HCT116 (cell line): ENCODE results near the gene FOXA1. TPM values are rescaled to one million over a fixed set of nuclear protein-coding genes. Genes with fewer than 3 reads are reported as not detected.

Experiments
- ATAC-seq: fragments of 200-7000 bp; cut with Tn5 transposase; 2 replicates; pipeline ENCODE4 v1.9.1; 2020; ENCODE audit warnings: mild to moderate bottlenecking, moderate library complexity
- BruUV-seq: library from RNA; stranded (reverse); fragments of 400-500 nt; replicated peaks from 2 replicates; lab custom pipeline; 2021; lab: Mats Ljungman, UMichigan
- CTCF ChIA-PET: fragments of 300-600 bp; sonication (Branson Sonifier 250); formaldehyde crosslinking; loops from one replicate; lab custom pipeline; 2021; ENCODE audit warnings: antibody characterized with exemption; lab: Charles Lee
- POLR2A ChIA-PET: fragments of 300-600, 350-600 bp; sonication (Branson Sonifier 250); formaldehyde crosslinking; loops from one replicate; lab custom pipeline; 2021; ENCODE audit warnings: antibody characterized with exemption; lab: Charles Lee
- RAD21 ChIA-PET, 2 experiments: fragments of 300-600 bp; sonication (Branson Sonifier 250); formaldehyde crosslinking; loops; one replicate each; lab custom pipeline; 2023; ENCODE audit warnings: low total read pairs in 2 of 2; ENCODE audit not compliant: uncharacterized antibody in 2 of 2, unreplicated experiment in 2 of 2, low non-redundant PET in 1 of 2; lab: Charles Lee
- DNase-seq: peaks from one replicate; pipeline ENCODE4 v3.0.0-alpha.2; 2010; ENCODE audit warnings: low read depth, low spot score
- H2AFZ ChIP-seq: fragments of 200-600 bp; shearing (Covaris generic), sonication (generic); 2 replicates; pipeline ENCODE4 v1.6.1; 2017; ENCODE audit warnings: low read depth, mixed run types, mixed read lengths, antibody characterized with exemption, low read length; ENCODE audit not compliant: poor library complexity, severe bottlenecking
- H3K27ac ChIP-seq: 2 replicates; pipeline ENCODE4 v1.5.1; 2012; ENCODE audit warnings: low read depth, low read length
- H3K27me3 ChIP-seq: fragments of 200-600 bp; sonication (generic); 2 replicates; pipeline ENCODE4 v1.6.1; 2016; ENCODE audit warnings: mixed run types, low read length, mixed read lengths; ENCODE audit not compliant: insufficient read depth
- H3K36me3 ChIP-seq, 2 experiments: fragments of 200-500 bp in 1 of 2; fragments of 200-600 bp in 1 of 2; sonication (Bioruptor generic) in 1 of 2; sonication (generic) in 1 of 2; 2 replicates each; pipeline versions ENCODE4 v1.5.1 to v1.6.1; 2014 to 2016; ENCODE audit warnings: low read length in 2 of 2, inconsistent platforms in 1 of 2, mixed read lengths in 1 of 2, mixed run types in 1 of 2; ENCODE audit not compliant: insufficient read depth in 2 of 2, control insufficient read depth in 1 of 2
- H3K4me1 ChIP-seq, 2 experiments: fragments of 200-600 bp in 1 of 2; sonication (generic) in 1 of 2; 2 replicates each; pipeline versions ENCODE4 v1.5.1 to v1.6.1; 2012 to 2017; ENCODE audit warnings: low read length in 2 of 2, inconsistent platforms in 1 of 2, mild to moderate bottlenecking in 1 of 2, mixed read lengths in 1 of 2, mixed run types in 1 of 2, moderate library complexity in 1 of 2; ENCODE audit not compliant: insufficient read depth in 2 of 2, control insufficient read depth in 1 of 2
- H3K4me2 ChIP-seq: fragments of 200-600 bp; sonication (generic); 2 replicates; pipeline ENCODE4 v1.6.1; 2017; ENCODE audit warnings: mixed run types, low read length, mixed read lengths
- H3K4me3 ChIP-seq, 2 experiments: fragments of 200-600 bp in 1 of 2; sonication (generic) in 1 of 2; replicated peaks in 1 of 2; 2 replicates each; pipeline ENCODE4 v1.5.1; 2011 to 2016; ENCODE audit warnings: low read length in 2 of 2, control low read depth in 1 of 2, low read depth in 1 of 2, mild to moderate bottlenecking in 1 of 2, mixed read lengths in 1 of 2, mixed run types in 1 of 2
- H3K79me2 ChIP-seq: fragments of 200-600 bp; sonication (generic); 2 replicates; pipeline ENCODE4 v1.6.1; 2017; ENCODE audit warnings: mild to moderate bottlenecking, mixed run types, low read length, moderate library complexity, mixed read lengths; ENCODE audit not compliant: insufficient read depth
- H3K9ac ChIP-seq: fragments of 200-600 bp; sonication (generic); 2 replicates; pipeline ENCODE4 v1.6.1; 2016; ENCODE audit warnings: low read length, mixed read lengths
- H3K9me2 ChIP-seq: fragments of 200-600 bp; sonication (generic), shearing (Covaris generic); 2 replicates; pipeline ENCODE4 v1.6.1; 2017; ENCODE audit warnings: mixed run types, mild to moderate bottlenecking, moderate library complexity; ENCODE audit not compliant: insufficient read depth
- H3K9me3 ChIP-seq, 2 experiments: fragments of 200-500 bp in 1 of 2; fragments of 200-600 bp in 1 of 2; sonication (Bioruptor generic) in 1 of 2; sonication (generic) in 1 of 2; 2 replicates each; pipeline ENCODE4 v1.6.1; 2014 to 2017; ENCODE audit warnings: low read length in 2 of 2, mixed read lengths in 2 of 2, inconsistent platforms in 1 of 2, low read depth in 1 of 2, mild to moderate bottlenecking in 1 of 2, mixed run types in 1 of 2, moderate library complexity in 1 of 2; ENCODE audit not compliant: control insufficient read depth in 1 of 2, insufficient read depth in 1 of 2
- H4K20me1 ChIP-seq: fragments of 200-600 bp; sonication (generic), shearing (Covaris generic); 2 replicates; pipeline ENCODE4 v1.6.1; 2017; ENCODE audit warnings: mixed run types, mild to moderate bottlenecking, moderate library complexity; ENCODE audit not compliant: insufficient read depth
- ATF3 ChIP-seq: IDR thresholded peaks from 2 replicates; pipeline ENCODE4 v1.6.1; 2012
- CBX3 ChIP-seq: IDR thresholded peaks from 2 replicates; pipeline ENCODE4 v1.6.1; 2012; ENCODE audit warnings: low read depth
- CEBPB ChIP-seq: IDR thresholded peaks from 2 replicates; pipeline ENCODE4 v1.6.1; 2012; ENCODE audit warnings: low read depth
- CTCF ChIP-seq, 3 experiments: fragments of 200-600 bp in 1 of 3; sonication (generic) in 1 of 3; IDR thresholded peaks in 2 of 3; conservative IDR thresholded peaks in 1 of 3; 2 replicates each; pipeline ENCODE4 v1.5.1; 2012 to 2017; ENCODE audit warnings: low read depth in 2 of 3, low read length in 2 of 3, antibody characterized with exemption in 1 of 3, borderline replicate concordance in 1 of 3, control low read depth in 1 of 3, mild to moderate bottlenecking in 1 of 3, mixed read lengths in 1 of 3, mixed run types in 1 of 3, moderate library complexity in 1 of 3; ENCODE audit not compliant: insufficient read depth in 1 of 3
- EGR1 ChIP-seq: IDR thresholded peaks from 2 replicates; pipeline ENCODE4 v1.6.1; 2012; ENCODE audit warnings: low read depth
- EZH2 ChIP-seq: fragments of 200-600 bp; sonication (generic); IDR thresholded peaks from 2 replicates; pipeline ENCODE4 v1.6.1; 2017; ENCODE audit warnings: antibody characterized with exemption, mixed run types
- EZH2phosphoT487 ChIP-seq: fragments of 200-600 bp; IDR thresholded peaks from 2 replicates; pipeline ENCODE4 v1.6.1; 2018; ENCODE audit warnings: antibody characterized with exemption, borderline replicate concordance
- FOSL1 ChIP-seq: IDR thresholded peaks from 2 replicates; pipeline ENCODE4 v1.6.1; 2012; ENCODE audit warnings: low read depth
- JUND ChIP-seq: IDR thresholded peaks from 2 replicates; pipeline ENCODE4 v1.6.1; 2012
- MAX ChIP-seq: IDR thresholded peaks from 2 replicates; pipeline ENCODE4 v1.6.1; 2012
- POLR2A ChIP-seq: IDR thresholded peaks from 2 replicates; pipeline ENCODE4 v1.7.0; 2011; ENCODE audit warnings: borderline replicate concordance; ENCODE audit not compliant: insufficient read depth, insufficient read length; ENCODE audit errors: extremely low read depth
- POLR2AphosphoS5 ChIP-seq: IDR thresholded peaks from 2 replicates; pipeline ENCODE4 v1.6.1; 2011; ENCODE audit warnings: mild to moderate bottlenecking, low read depth, low read length, moderate library complexity
- SIN3A ChIP-seq: IDR thresholded peaks from 2 replicates; pipeline ENCODE4 v1.6.1; 2012; ENCODE audit warnings: low read depth
- SP1 ChIP-seq: IDR thresholded peaks from 2 replicates; pipeline ENCODE4 v1.6.1; 2012; ENCODE audit warnings: low read depth
- SRF ChIP-seq: IDR thresholded peaks from 2 replicates; pipeline ENCODE4 v1.6.1; 2012; ENCODE audit warnings: low read depth
- TCF7L2 ChIP-seq: IDR thresholded peaks from 2 replicates; pipeline ENCODE4 v1.7.0; 2011; ENCODE audit warnings: borderline replicate concordance, inconsistent platforms; ENCODE audit not compliant: insufficient read depth, insufficient read length; ENCODE audit errors: extremely low read depth
- YY1 ChIP-seq: IDR thresholded peaks from 2 replicates; pipeline ENCODE4 v1.6.1; 2011; ENCODE audit warnings: low read length, low read depth, moderate library complexity, mild to moderate bottlenecking; ENCODE audit not compliant: insufficient replicate concordance; ENCODE audit errors: extremely low read depth
- ZFX ChIP-seq: fragments of 450-650 bp; IDR thresholded peaks from 2 replicates; pipeline ENCODE4 v1.6.1; 2017
- intact Hi-C: fragments of 100-400 bp; cut with micrococcal nuclease; formaldehyde crosslinking; loops from 2 replicates; pipeline ENCODE4 v1.10.0; 2022
- total RNA-seq: library from RNA; stranded (reverse); gene quantifications from one replicate; pipeline ENCODE4 v1.2.1, GENCODE V29; 2021; ENCODE audit not compliant: unreplicated experiment
- TF ChIP-seq, protein P1 (sequence below): IDR thresholded peaks from 2 replicates; pipeline ENCODE4 v1.6.1; 2011; ENCODE audit warnings: mild to moderate bottlenecking, low read length, moderate library complexity; ENCODE audit not compliant: insufficient replicate concordance; ENCODE audit errors: extremely low read depth
- TF ChIP-seq, protein P2 (sequence below): IDR thresholded peaks from 2 replicates; pipeline ENCODE4 v1.6.1; 2012; ENCODE audit warnings: low read depth

FOXA1 gene
- total RNA-seq, 1 experiment from 2014 or later, result 1.3 TPM

GRCh38 chr14:37618498-37619028 is 23.5 kb upstream of the FOXA1 start:
- H3K36me3 ChIP-seq, result no peaks in the 10 kb centered on the region
- H2AFZ ChIP-seq, result no peak overlapping the region
- H3K9me3 ChIP-seq, result peaks cover 0 to 11% of the 10 kb centered on the region in 2 experiments; a peak in 3 of 4 replicates
- H3K27ac ChIP-seq, result no peak overlapping the region
- H3K27me3 ChIP-seq, result no peaks in the 10 kb centered on the region
- POLR2A ChIA-PET, result no interaction called here
- BruUV-seq, result no TSS peak
- H3K9ac ChIP-seq, result no peak overlapping the region
- no peak overlapping the region for H3K4me3 ChIP-seq
- no peak for TF ChIP-seq FOSL1
- no peak for TF ChIP-seq SRF
- TF ChIP-seq ZFX, result no peak
- TF ChIP-seq, protein P1, sequence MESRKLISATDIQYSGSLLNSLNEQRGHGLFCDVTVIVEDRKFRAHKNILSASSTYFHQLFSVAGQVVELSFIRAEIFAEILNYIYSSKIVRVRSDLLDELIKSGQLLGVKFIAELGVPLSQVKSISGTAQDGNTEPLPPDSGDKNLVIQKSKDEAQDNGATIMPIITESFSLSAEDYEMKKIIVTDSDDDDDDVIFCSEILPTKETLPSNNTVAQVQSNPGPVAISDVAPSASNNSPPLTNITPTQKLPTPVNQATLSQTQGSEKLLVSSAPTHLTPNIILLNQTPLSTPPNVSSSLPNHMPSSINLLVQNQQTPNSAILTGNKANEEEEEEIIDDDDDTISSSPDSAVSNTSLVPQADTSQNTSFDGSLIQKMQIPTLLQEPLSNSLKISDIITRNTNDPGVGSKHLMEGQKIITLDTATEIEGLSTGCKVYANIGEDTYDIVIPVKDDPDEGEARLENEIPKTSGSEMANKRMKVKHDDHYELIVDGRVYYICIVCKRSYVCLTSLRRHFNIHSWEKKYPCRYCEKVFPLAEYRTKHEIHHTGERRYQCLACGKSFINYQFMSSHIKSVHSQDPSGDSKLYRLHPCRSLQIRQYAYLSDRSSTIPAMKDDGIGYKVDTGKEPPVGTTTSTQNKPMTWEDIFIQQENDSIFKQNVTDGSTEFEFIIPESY, result no peak
- no peak for TF ChIP-seq JUND
- no peak for TF ChIP-seq POLR2AphosphoS5
- no peak for TF ChIP-seq TCF7L2
- no peak for TF ChIP-seq SIN3A
- no peak for TF ChIP-seq CEBPB
- TF ChIP-seq CTCF (IDR thresholded peaks at IDR 0.05 in 2 of 3, conservative IDR thresholded peaks at IDR 0.05 in 1 of 3; ENCODE audit: borderline replicate concordance in 1 of 3, insufficient read depth in 1 of 3, low read depth in 2 of 3, low read length in 2 of 3), result no peak
- TF ChIP-seq MAX, result no peak
- no peak for TF ChIP-seq EZH2
- TF ChIP-seq, protein P2, sequence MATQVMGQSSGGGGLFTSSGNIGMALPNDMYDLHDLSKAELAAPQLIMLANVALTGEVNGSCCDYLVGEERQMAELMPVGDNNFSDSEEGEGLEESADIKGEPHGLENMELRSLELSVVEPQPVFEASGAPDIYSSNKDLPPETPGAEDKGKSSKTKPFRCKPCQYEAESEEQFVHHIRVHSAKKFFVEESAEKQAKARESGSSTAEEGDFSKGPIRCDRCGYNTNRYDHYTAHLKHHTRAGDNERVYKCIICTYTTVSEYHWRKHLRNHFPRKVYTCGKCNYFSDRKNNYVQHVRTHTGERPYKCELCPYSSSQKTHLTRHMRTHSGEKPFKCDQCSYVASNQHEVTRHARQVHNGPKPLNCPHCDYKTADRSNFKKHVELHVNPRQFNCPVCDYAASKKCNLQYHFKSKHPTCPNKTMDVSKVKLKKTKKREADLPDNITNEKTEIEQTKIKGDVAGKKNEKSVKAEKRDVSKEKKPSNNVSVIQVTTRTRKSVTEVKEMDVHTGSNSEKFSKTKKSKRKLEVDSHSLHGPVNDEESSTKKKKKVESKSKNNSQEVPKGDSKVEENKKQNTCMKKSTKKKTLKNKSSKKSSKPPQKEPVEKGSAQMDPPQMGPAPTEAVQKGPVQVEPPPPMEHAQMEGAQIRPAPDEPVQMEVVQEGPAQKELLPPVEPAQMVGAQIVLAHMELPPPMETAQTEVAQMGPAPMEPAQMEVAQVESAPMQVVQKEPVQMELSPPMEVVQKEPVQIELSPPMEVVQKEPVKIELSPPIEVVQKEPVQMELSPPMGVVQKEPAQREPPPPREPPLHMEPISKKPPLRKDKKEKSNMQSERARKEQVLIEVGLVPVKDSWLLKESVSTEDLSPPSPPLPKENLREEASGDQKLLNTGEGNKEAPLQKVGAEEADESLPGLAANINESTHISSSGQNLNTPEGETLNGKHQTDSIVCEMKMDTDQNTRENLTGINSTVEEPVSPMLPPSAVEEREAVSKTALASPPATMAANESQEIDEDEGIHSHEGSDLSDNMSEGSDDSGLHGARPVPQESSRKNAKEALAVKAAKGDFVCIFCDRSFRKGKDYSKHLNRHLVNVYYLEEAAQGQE, result no peak
- no peak for TF ChIP-seq ATF3
- TF ChIP-seq SP1, result no peak
- no peak for TF ChIP-seq YY1
- no peak for TF ChIP-seq POLR2A
- TF ChIP-seq EZH2phosphoT487, result no peak
- no peak for TF ChIP-seq EGR1
- no peak for TF ChIP-seq CBX3
- intact Hi-C loops, result no loop called here
- H3K4me2 ChIP-seq, result no peak overlapping the region
- H3K79me2 ChIP-seq, result no peaks in the 10 kb centered on the region
- CTCF ChIA-PET, result no interaction called here
- ATAC-seq (no peak), DNase-seq (no peak)
- no peaks in the 10 kb centered on the region for H4K20me1 ChIP-seq
- peaks cover 0 to 3% of the 10 kb centered on the region in 2 experiments; a peak in 2 of 4 replicates for H3K4me1 ChIP-seq
- H3K9me2 ChIP-seq, result no peaks in the 10 kb centered on the region
- RAD21 ChIA-PET, result no interaction called here
